HG03025 (cell line): ENCODE data around the gene NUAK1.

Experiments used
- ATAC-seq: cut with Tn5 transposase; IDR thresholded peaks from one replicate; pipeline ENCODE4 v1.9.1; 2021; ENCODE audit warnings: mild to moderate bottlenecking, moderate library complexity; ENCODE audit not compliant: unreplicated experiment, low FRiP score

The NUAK1 gene

DNA sequence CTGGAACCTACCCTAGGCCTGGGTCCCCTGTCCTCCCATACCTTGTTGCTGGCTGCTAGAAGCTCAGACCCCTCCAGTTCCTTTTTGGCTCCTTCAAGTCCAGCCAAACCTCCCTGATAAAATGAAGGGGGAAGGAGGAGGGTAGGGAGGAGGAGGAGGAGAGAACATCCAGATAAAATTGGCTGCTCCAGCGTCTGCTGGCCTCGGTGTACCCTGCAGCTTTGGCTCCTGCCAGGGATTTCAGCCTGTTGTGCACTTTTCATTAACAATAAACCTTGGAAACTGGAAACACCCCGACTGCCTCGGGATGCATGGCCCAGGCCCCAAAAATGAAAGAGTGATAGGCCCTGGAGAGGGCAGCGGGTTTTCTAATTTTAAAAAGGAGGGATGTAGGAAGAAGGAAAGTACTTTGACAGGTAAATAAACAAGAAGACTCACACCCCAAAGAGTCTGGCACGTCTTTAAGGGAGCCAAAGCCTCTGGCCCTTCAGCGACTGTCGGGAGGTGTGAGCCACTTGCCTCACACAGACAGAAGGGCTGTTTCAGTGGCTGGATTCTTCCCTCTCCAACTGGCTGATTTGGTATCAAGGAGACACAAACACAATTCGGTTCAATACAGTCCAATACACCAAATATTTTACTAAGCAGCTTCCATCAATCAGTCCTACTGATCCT, 49.8 kb downstream of the NUAK1 start:
- ATAC-seq: no peak

DNA sequence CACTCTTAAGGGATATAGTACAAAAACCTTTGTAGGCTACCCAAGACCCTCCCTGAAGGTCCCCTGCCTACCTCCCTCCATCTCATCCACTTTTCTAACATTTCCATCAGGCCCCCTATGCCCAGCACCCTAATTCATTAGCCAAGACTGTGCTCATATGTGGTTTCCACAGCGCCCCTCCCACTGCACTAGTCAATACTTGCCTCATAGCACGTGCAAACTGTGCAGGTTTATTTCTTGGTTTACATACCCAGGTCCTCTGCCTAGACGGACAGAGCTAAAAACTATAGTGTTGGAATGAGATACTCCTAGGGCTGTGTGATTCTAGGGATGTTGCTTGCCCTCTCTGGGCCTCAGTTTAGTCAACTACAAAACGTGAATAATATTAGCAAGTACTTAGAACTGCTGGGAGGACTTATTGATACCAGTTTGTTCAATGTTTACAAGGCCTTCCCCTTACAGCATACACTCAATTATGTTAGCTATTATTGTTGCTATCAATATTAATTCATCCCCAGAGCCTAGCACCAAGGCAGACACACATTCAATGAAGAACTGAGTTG, 50.4 kb downstream of the NUAK1 start:
- no peak for ATAC-seq

DNA sequence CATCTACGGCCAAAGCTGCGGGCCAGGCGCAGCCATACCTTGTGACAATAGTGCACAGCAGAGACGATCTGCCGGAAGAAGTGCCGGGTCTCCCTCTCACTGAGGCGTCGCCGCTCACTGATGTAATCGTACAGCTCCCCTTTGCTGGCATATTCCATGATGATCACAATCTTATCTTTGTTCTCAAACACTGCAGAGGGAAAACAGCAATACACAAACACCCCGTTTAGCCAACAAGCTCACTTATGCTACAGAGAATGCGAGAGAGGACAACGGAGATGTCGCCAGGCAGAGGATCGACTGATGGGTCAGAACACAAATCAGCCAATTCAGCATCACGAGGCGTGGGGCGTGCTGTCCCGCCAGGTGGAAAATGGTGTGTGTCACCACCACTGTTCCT, 52.1 kb downstream of the NUAK1 start:
- no peak for ATAC-seq

DNA sequence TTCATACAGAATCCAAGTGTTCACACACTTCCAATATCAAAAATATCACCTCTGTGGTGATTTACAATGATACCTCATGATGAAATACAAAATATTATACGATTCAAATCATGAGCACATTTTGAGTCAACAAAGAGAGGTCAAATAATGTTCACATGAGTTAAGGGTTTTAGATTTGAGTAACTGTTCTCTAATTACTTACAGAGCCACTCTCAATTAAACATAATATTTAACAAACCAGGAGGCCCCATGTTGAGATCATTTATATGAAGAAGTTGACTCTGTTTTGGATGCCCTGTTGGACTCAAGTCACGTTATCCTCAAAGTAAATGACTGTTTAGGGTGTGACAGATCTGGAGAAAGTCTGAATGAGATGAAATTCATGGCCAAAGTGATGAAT, 53.5 kb downstream of the NUAK1 start:
- ATAC-seq: no peak

DNA sequence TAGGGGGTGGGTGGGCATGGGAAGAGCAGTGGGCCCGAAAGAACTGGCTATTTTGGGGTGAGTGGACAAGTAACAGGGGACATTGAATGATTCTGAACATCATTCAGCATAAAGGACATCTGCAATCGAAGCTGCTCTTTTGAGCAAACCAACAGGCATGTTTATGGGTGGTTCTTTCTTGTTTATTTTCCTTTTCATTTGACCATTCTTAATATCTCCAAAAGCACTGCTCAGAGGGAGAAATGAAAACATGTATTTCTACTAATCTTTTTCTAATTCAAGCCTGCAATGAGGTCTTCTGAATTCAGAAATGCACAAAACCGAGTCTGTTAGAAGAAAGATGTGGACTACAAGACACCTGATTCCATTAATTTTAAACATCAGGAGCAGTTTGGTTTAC, 54.0 kb downstream of the NUAK1 start:
- ATAC-seq: no peak

DNA sequence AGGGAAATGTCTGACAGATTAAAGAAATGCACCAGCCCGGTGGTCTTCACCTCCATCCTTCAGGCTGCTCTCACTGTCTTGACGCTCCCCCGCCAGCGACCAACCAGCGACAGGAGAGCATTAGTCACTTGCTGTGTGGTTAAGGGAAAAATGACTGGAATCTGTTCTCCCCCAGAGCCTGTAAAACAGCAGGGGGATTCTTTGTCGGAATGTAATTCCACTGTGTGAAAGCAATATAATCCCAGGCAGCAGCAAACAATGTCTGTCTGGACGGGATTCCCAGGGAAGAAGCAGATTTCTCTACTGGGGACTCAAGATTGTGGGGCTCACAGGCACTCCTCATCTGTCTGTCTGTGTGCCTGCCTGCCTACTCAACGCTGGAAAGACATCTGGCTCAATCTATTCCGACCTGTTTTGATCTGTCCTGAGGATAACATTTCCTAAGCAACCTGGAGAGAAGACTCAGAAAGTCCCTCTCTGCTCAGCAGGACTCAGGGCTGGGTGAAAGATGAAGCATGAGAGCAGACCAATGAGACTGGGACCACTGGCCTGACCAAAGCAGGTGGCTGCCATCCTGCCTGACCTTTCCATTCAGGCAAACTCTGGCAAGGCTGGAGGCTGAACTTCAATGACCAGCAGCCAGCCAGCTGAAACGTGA, 54.6 kb downstream of the NUAK1 start:
- no peak for ATAC-seq

DNA sequence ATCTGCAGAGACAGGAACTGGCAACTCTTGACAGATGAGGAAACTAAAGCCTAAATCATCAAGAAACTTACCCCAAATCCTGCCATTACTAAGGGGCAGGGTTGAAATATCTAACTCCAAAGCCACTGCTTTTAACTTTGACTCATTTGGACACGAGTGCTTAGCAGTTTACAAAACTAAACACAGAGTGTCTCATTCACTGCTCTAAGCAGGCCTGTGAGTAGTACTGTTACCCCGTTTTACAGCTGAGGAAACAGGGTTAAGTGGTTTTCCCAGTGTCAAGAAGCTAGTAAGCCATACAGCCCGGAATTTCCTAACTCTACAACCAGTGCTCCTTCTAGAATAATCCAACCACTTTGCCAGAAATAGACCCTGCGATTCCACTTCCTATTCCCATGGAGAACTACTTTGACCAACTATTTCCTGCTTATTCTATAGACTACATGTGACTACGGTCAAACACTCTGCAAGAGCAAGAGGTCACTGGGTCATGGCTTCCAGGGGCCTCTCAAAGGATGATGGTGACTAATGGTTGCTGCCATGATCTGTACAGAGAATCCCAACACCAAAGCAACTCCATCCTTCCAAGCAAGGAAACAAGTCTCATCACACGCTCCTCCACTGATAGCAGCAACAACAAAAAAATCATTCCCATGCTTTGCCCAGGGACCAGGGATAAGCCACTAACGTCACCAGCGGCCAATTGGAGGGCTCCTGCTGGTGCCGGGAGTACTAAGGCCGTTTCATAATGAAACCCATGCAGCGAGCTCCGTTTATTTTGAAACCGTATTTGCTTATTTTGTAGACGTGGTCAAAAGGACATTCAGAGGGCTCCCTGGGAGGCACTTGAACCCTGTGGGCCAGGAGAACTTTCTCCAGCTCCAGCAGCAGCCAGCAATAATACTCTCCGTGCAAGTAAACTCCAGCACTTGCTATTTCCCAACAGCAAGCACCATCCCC, 56.3 kb downstream of the NUAK1 start:
- no peak for ATAC-seq

DNA sequence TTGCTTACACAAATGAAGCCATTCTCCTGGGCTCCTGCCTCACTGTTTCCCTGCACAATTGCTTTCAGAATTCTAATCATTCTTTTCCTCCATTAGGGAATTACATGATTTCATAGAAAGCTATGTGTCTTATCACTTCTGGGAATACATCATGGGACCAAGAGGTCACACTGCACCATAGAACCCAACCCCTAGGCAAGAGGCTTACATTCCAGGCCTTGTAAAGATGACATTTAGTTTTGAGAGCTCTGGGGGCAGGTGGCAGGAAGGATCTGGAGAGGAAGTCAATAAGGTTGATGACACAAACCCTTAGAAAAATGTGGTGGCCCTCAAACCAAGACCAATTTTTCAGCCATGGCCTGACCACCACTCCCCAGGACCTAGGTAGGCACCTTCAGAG, 57.1 kb downstream of the NUAK1 start:
- no peak for ATAC-seq

DNA sequence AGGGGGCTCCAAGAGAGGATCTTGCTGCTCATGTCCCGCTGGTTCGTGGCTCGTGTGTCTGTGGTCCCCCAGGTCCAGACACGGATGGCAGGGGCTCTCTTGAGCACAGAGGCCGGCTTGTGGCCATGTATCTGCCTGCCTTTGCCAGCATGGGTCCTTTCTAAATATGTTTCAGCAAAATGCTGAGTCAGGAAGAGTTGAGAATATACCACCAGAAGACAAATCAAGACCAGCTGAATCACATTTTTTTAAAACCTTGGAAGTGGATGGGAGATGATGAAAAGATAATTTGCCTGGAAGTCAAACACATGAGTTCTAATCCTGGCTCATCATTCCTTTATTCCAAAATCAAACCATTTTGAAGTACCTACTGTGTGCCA, 58.0 kb downstream of the NUAK1 start:
- no peak for ATAC-seq

DNA sequence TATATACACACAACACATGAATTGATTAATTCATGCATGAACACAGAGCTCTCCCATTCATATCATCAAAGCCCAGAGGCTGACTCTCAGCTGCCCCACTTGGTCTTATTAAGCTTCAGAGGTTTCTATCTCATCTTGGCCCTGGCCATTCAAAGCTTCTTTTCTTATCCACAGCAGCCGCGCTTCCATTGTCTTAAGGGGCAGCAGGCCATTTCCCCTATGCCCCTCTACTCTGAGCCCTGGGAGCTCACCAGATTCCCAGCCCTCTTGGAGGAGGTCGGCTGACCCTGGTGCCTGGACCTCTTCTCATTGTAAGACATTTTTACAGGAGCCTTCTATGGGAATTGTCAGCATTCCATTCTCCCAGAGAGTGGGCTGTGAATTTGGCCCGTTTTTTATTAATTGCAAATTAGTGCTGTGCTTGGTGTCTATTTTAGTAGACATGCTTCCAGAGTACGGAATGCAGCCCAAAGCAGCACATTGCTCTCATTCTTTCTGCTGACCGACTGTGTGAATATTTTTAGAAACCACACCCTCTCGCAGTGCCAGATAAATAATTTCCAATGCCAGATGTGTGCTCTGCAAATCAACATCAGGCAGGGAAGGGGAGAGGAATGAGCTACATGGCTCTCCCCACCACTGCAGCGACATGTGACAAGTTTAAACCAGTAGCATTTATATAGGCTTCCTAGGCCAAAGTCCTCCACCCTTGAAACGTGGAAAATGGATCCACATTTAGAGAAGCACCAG, 58.5 kb downstream of the NUAK1 start:
- ATAC-seq: no peak

DNA sequence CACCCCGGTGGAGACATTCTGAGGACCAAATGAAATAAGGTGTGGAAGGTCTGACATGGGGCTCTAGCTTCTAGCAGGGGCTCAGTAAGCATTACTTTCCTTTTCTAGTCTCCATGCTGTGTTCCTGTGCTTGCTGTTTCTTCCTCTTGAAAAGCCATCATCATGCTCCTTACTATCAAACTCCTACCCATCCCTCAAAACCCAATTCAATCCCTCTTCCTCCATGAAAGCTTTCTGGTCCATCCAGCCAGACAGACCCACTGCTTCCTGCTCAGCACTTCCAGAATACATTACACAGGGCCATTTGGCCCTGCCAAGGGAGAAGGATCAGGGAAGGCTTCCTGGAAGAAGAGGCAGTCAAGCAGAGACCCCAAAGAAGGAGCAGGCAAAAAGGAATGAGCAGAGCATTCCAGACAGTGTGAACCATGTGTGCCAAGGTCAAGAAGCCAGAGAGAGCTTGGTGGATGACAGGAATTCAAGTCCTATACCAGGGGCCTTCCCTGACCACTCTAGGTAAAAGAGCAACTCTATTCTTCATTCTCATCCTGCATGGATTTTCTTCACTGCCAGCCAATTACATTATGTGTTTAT, 59.5 kb downstream of the NUAK1 start:
- ATAC-seq: no peak

DNA sequence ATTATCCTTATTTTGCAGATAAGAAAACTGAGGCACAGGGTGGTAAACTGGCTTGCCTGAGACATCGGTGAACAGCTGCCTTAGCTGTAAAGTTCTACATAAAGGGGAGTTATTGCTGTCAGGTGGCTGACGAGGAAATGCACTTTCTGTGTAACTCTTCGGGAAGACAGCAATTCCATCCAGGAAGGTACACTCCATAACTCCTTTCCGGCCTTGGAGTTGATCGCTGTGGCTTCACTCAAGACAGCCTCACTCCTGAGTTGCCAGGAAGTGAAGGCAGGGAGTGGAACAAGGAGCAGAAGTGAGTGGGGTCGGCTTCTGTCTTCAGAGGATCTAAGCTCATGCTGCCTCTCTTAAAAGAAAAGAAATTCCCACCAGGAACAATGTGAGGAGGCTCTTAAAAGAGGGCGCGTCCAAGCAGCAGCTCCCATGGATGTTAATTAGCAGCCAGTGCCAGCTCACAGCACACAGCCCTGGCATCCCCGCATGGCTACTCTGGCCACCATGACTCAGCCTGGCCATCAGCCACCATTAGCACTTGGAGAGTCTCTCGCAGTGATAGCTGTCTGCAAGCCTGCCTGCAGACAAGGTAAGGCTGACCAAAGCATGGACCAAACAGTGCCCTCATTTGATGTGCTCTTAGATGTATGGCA, 60.3 kb downstream of the NUAK1 start:
- no peak for ATAC-seq

DNA sequence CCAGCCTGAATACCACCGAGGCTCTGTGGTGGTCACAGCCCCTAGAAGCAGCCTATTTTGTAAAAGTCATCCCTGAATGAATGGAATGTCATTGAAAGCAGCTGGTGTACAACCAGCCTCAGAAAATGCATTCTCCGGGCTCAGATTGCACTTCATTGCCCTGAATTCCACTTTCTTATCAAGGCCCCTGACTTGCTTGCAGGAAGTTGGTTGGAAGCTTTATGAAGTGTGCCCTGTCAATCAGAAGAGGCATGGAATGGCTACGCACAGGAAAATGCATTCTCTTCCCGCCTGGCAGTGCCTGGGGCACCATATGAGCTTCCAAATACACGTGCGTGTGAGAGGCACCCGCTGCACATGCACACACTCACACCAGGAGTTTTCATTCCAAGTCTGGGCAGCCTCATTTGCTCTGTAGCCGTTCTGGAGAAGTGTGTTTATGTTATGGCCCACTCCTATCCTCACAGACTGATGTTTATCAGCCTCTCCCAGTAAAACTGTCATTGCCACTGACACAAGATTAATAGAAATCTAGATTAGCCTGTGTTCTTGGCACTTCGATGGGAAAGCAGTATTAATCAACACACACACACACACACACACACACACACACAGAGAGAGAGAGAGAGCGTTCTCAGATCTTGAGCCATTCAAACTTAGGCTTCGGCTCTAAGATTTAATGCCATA, 63.9 kb downstream of the NUAK1 start:
- no peak for ATAC-seq

DNA sequence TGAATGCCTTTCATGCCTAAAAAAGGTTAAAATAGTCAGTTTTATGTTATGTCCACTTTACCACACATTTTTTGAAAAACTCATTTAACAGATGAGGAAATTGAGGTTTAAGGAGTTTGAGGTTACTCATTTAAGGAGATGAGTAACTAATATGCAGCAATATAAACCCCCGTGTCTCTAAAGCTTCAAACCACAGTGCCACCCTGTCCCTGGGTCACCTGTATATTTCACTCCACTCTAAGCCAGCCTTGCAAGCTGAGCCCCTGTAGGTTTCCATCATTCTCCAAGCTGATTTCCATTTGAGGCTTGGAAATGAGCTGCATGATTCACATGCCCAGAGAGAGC, 64.4 kb downstream of the NUAK1 start:
- ATAC-seq: no peak

DNA sequence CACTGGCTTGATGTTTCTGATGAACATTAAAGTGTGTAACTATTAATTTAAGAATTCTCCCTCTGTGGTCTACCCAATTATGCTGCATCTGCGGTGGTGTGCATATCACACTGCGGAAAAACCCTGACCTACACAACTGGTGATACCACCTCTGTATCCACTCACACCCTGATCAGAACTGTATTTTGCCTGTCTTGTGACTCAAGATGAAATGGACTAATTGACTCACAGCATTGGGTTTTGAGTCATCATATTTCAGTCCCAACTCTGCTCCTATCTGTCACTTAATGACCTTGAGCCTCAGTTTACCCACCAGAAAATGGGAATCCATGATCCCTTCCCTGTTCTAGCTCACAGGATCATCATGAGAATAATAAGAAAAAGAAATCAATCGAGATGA, 65.6 kb downstream of the NUAK1 start:
- ATAC-seq: no peak

DNA sequence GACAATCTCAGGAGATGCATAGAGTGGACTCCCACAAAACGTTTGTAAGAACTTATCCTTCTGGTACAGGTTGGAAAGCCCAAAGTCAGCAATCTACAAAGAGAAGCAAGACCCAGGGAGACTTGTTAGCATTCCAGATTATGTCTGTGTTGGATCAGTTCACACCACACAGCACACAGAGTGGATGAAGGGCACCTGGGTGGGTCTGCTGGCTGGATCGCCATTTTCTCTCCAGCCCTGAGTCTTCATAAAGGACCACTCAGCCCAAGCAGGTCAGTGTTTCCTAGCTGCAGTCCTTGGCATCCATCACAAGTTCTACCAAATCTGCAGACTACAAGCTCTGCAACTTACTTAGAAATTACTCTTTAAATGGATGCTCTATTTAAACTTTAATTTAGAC, 66.0 kb downstream of the NUAK1 start:
- no peak for ATAC-seq

DNA sequence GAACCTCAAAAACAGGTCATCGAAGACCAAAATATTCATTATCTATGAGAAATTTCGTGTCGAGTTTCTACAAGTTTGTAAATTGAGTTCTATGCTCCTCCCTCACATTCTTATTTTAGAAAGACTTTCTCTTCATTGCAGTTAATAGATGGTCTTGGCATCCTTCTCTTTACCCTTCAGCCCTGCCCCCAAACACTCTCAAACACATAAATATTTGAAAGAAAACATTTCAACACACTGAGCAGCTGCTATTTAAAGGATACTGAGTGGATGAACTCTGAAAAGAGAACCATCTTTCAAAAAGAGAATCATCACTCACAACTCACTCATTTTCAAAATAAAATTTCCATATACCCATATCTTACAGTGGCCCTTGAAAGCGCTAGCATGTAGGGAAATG, 67.1 kb downstream of the NUAK1 start:
- ATAC-seq: no peak

DNA sequence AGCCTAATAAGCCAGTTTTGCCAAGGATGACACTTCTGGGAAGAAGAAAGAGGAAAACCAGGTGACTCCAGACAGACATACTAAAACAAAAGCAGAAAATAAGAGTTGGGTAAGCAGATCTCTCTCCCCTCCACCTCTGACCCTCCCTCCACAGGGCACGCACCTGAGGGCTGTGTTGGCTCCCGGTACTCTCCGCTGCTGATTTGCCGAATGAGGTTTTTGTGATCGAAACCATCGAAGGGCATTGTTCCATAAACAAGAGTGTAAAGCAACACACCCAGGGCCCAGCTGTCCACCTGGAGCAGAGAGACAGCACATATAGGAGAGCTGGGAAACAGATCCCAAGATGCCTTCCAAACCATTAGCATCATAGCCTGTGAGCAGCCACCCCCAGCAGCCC, 68.1 kb downstream of the NUAK1 start:
- ATAC-seq: no peak

DNA sequence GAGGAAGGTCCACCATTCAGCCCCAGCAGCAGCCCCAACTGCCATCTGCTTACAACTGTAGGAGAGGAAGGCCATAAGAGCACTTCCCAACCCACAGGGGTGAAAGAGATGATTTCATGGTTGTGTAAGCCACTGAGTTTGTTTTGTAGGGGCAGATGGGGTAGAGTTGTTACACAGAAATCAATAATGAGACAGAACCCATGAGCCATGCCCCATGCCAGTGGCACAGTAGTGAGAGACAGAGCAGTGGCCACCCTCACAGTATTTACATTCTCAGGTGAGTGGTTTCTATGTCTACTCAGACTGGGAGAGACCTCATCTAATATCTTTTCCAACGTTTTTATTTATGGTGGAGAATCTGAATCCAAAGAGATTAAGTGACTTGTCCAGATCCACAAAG, 68.6 kb downstream of the NUAK1 start:
- ATAC-seq: no peak
